ENCODE measurements around the gene LPIN1.

Gene LPIN1, protein sequence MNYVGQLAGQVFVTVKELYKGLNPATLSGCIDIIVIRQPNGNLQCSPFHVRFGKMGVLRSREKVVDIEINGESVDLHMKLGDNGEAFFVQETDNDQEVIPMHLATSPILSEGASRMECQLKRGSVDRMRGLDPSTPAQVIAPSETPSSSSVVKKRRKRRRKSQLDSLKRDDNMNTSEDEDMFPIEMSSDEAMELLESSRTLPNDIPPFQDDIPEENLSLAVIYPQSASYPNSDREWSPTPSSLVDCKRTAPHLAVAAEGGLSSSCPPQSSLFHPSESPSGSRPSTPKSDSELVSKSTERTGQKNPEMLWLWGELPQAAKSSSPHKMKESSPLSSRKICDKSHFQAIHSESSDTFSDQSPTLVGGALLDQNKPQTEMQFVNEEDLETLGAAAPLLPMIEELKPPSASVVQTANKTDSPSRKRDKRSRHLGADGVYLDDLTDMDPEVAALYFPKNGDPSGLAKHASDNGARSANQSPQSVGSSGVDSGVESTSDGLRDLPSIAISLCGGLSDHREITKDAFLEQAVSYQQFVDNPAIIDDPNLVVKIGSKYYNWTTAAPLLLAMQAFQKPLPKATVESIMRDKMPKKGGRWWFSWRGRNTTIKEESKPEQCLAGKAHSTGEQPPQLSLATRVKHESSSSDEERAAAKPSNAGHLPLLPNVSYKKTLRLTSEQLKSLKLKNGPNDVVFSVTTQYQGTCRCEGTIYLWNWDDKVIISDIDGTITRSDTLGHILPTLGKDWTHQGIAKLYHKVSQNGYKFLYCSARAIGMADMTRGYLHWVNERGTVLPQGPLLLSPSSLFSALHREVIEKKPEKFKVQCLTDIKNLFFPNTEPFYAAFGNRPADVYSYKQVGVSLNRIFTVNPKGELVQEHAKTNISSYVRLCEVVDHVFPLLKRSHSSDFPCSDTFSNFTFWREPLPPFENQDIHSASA

DNA sequence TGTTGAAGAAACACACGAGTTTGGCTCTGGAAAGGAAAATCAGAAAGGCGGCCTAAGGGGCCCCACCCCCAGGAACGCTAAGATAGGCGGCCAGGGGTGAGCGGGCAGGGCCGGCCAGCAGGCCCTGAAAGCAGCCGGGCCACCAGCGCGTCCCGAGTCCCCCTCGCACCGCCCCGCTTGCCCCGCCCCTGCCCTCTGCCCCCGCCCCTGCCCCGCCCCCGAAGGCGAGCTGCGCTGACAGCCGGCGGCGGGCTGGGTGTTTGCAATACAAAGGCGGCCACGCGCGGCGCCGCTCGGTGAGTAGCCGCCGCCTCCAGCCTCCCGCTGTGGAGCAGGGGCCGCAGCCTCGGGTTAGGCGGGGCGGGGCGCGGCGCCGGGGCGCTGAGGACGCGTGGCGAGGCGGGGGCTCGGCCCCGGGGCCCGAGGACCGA, at the start of gene LPIN1:
Gene LPIN1, plus strand, starts transcription at position 257 of the 431 bp plus-strand sequence. CDS start 18,910 bp downstream, outside the sequence.
- peak; percentile 87 for DNase-seq (ENCODE audit: low spot score)

DNA sequence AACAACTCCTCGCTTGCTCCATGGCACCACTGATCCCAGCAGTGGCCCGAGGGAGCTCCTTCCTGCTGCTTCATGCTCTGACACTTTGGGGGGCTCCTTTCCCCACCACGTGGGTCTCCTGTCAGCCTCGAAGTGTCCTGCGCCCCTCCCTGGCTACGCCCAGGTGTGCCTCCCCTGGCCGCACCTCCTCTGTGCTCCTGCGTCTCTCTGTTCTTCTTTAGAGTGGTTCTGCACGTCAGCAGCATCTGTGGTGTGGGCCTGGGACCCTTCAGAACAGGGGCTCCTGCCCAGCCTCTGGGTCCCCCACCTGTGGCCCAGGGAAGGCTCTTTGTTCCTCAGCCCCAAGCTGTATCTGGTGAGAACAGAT, 49.7 kb upstream of the LPIN1 start:
- no peak for DNase-seq (ENCODE audit: low spot score)

DNA sequence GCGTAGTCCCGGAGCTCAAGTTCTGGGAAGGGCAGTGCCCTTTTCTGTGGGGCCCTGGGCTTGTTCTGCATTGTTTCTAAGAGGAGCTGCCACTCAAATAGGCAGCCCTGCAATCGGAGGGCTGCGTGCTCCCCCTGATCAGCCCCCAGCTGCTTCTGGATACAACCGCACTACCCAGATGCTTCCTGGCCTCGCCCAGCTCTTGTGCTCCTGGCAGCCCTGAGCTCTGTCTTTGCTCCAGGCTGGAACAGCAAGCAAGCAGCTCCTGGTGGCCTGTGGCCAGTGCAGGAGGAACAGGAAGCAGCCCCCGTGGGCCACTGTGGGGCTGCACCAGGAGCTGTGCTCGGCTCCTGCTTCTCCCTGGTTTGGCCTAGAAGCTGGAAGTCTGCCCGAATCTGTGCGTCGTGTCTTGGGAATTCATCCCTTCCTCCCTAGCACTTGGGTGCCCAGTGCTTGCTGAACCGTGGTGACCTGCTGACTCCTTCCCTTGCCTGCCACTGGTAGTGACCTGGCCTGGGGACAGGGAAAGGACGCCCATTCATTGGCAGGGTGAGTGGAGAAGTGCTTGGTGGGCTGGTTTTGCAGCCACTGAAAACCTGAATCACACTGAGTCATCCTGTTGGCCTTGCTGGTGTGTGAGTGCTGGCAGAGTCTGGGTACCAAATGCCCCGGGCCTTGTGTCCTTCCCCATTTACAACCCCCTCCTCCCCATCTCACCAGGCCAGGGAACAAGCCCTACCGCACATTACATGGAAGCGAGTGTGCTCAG, 49.1 kb upstream of the LPIN1 start:
- no peak for DNase-seq (ENCODE audit: low spot score)

DNA sequence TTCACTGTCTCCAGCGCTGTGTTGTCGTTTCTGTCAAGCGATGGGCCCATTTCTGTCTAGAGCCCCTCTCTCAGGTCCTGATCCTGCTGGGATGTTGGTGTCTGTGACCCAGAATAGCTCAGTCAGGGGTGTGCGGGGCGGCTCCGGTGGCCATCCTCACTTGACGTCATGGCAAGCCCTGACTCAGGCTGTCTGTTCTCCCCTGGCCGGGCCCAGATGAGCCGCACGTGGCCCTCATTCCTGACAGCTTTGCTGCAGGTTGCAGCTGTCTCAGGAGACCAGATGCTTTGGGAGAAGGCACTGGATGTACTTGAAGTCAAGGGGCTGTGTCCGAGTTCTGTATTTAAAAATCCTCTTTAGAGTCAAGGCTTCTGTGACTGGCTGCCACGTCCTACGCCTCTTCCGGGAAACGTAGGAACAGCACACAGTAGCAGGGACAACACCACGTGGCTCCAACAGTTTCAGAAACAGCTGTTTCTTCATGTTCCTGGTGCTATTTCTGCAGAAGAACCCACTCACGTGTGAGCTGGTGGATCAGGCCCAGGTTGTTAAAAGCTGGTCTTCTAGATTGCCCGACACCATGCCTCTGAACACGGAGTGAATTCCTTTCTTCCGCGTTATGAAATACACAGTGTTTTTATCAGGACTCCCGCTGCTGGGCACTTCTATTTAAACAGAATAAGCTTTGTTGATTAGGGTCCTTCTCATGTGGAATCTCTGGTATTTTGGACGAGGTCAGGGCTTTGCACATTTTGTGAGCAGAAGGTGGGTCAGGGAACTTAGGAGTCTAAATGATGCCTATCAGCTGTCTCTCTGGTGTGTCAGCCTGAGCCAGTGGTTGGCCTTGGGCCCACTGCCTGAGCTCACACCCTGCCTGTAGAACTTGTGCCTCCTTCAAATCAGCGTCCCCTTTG, 48.2 kb upstream of the LPIN1 start:
- no peak for DNase-seq (ENCODE audit: low spot score)

DNA sequence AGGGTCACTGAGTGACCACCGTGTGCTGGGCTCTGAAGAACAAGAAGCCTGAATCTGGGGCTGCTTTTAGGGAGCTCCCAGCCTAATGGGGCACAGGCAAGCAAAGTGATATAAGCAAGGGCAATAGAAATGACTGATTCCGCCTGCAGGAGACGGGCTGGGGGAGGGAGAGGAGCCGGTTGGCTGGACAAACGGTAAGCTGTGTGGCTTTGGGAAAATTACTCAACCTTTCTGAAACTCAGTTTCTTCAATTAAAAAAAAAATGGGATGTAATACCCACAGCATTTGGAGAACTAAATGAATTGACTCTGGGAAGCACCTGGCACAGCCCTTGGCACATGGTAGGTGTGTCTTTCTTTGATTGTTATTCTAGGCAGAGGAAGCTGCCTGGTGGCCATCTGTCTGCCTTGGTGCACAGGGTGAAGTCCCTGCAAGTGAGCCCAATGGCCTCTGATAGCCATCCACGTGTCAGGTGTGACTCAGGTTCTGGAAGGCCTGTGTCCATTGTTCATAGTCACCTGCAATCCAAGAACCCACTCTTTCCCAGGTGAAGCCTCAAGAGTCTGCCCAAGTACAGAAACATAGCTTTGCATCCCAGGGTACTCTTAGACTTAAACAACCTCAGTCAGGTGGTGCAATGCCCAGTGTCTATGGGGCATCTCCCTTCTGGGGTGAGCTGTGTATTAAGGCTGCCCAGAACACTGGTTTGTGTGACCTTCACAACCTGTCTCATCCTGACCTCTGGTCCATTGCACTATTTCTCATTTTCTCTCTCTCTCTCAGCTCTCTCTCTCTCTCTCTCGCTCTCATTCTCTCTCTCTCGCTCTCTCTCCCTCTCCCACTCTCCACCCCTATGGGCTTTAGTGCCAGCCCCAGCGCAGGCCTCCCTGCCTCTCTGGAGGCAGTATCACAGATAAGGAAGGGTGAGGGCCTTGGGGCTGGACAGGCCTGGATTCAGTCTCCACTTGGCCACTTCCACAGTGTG, 46.5 kb upstream of the LPIN1 start:
- DNase-seq (ENCODE audit: low spot score), result no peak

DNA sequence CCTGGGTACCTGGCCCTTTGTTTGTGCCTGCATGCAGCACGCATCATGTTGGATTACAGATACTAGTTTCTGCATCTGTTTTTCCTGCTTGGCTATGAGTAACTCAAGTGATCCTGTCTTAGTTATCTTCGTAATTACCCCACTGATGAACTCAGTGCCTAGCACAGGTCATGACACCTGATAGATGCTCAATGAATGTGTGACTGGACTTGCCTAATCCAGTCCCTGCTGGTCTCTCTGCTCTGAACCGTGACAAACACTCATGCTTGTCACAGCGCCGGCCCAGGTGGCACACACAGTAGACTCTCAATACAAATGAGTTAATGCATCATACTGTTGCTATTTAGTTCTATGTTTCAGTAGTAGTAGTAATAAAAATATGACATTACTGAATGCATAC, 45.2 kb upstream of the LPIN1 start:
- no peak for DNase-seq (ENCODE audit: low spot score)

DNA sequence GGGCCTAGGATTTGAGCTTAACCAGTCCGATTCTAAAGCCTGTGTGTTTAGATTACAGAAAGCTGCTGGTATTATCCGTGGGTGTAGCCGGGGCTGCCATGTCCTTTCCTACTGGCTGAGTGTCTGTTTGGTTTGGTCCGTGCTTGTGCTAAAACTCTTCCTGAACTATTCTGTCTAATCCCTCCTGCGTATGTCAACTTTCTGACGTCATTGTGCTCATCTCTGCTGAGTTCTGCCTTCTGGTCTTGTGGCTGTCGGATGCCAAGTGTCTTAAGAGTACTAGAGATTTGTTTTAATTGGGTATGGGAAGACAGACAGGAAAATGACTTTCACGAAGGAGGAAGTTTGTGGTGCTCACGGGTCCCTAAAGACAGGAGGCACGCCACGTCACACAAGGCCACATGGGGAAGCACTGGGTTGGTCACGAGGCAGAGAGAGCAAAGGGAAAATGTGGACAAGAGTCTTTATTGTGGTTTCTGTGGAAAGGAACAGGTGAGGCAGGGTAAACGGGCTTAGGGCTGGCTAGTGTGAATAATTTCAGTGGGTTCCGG, 44.6 kb upstream of the LPIN1 start:
- peak; percentile 6 for DNase-seq (ENCODE audit: low spot score)

DNA sequence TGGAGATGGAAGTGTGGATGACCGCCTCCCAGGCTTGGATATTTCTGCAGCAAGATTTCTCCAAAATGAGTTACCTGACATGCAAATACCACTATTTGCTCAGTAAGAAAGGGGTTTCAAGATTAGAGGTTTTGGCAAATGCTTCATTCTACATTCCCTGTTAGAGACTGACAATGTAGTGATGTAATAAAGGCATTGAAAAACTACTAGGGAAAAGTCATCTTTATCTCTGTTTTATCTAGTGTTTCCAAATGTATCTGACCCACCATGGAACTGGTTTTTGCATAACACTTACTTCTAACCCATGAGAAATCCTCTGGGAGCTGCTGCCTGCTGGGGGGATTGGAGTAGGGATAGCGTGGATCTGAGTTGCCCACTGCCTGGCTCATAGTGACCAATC, 43.5 kb upstream of the LPIN1 start:
- no peak for DNase-seq (ENCODE audit: low spot score)

DNA sequence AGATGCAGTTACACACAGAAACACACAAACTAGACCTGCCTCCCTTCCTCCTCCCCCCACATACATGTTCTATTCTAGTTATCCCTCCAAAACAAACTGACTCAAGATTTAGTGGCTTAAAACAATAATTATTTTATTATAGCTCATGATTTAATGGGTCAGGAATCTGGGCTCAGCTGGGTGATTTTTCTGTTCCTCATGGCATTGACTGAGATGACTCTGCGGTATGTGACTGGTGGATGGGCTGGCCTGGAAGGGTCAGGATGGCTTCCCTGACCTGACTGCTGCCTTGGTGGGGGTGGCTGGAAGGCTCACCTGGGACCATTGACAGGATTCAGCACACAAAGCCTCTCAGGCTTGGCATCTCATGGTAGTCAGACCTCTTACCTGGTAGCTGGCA, 42.7 kb upstream of the LPIN1 start:
- DNase-seq (ENCODE audit: low spot score), result no peak

DNA sequence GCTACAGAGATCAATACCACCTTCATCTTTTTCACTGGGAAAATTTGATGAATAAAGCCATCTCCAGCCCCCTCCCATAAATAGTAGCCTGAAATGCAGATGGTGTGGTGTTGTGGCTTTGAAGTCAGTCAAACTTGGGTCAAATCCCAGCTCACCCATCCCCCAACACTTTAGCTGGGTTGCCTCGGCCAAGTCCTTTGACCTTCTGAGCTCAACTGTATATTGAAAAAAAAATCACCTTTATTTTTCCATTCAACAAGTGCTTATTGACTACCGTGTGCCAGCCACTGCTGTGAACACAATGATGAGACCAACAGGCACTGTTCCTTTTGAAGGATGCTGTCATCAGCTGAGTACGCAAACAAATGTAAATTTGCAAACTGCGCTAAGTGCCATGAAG, 41.4 kb upstream of the LPIN1 start:
- DNase-seq (ENCODE audit: low spot score), result no peak

DNA sequence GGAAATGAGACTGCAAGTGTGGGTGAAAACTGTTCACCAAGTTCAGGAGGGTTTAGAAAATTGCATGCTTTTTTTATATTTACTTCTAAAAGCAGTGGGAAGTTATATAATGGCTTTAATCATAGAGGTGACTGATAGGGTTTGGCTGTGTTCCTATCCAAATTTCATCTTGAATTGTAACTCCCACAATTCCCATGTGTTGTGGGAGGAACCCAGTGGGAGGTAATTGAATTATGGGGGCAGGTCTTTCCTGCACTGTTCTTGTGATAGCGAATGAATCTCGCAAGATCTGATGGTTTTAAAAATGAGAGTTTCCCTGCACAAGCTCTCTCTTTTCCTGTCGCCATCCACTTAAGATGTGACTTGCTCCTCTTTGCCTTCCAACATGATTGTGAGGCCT, 40.7 kb upstream of the LPIN1 start:
- no peak for DNase-seq (ENCODE audit: low spot score)

DNA sequence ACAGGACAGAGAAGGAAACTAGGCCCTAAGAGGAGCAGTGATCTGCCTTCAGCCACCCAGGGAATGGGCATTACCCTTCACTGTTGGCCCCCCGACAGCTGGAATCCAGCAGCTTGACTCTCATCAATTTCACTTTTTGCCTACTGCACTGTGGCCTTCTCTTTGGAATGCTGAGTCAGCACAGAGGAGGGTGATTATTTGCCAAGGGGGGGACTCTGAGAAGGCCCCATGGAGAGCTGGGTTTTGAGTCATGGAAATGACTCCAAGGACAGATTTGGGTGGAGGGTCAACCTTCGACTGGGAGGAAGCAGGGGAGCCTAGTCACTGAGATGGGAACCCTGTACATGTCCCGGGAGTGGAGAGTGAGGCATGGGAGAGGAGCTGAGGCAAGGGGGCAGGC, 38.3 kb upstream of the LPIN1 start:
- no peak for DNase-seq (ENCODE audit: low spot score)

DNA sequence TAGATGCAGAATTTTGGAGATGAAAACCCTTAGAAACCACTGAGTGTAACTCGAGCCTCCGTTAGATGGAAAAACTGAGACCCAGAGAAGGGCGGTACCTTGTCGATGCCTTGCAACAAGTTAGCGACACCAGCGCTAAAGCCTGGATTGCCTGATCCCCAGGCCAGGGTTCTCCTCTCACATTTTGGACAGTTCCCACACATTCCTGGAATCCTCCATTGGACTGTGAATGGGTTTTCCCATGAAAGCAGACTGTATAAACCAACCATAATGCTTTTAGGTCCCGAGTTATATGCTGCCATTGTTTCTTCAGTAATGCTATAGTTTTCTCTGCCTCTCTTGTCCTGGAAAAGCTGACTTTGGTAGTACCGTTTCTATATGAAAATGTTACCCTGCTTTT, 37.1 kb upstream of the LPIN1 start:
- no peak for DNase-seq (ENCODE audit: low spot score)

DNA sequence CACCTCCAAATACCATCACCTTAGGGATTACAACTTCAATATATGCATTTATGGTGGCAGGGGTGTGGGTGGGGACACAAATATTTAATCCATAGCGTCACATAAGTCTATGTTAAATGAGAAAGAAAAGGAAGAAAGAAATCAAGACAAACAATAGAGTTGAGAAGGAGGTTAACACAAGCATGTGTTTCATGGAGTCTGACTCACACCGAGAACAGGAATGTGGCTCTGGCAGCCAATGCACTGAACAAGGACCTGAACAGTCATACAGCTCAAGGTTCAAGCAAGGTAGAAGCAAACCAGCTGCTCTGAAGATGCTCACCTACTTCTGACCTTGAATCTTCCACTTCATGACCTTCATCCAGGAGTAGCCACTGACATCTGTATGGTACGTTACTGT, 36.2 kb upstream of the LPIN1 start:
- no peak for DNase-seq (ENCODE audit: low spot score)

DNA sequence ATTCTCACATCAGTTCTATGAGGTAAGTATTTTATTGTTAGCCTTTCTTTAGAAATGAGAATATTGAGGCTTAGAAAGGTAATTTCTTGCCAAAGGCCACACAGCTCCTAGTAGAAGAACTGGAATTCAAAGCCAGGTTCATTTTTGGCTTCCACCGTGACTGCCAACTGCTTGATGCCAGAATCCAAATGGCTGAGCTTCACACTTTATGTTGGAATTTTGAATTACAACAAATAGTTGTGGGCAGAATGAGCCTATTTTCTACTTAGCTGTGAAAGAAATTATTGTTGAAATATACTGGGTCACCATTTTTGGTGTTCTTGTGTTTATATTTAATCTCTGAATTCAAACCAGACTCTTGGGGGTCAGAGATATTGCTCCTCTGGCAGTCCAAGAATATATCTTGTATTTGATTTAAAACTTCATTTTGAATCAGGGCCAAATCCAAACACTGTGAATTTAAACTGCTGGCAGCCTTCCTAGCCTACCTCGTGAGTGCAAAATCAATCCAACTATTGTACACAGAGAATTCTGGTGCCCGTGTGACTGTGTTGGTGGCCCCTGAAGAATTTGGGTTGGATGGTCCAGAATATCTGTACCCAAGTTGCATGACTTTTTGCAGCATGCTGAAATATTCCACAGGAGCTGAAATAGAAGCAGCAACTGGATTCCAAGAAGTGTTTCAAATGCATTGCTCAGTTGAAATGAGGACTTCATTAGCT, 35.6 kb upstream of the LPIN1 start:
- DNase-seq (ENCODE audit: low spot score), result no peak

DNA sequence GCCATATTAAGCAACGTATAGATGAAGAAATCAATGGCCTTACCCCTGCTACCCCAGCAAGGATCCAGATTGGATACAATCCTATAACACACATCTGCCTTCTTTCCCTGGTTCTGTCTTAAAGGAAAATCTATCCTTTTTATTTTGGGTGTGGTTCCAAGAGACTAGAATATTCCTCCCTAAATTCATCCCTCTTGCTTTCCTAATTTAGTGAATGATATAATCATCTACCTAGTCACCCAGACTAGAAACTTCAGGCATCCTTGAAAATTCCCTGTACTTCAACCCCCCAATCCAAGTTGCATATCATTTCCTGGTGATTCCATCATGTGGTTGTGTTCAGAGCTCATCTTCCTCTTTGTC, 35.1 kb upstream of the LPIN1 start:
- DNase-seq (ENCODE audit: low spot score), result no peak

DNA sequence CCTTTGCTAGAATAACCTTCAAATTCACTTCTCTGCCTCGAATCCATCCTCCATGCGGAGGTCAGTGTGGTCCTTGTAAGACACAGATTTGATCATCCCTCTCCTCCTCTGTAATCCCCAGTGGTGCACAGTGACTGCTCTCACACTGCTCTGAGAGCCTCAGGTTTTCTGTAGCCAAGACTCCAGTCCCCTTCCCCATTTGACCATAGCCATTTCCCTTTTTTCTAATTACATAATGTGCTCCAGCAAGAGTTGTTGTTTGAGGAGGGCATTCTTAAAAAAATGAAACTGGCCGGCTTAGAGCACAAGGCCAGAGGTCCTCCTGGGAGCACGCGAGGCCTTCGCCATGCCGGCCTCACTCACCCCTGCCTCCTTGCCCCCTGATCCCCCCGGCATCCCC, 34.7 kb upstream of the LPIN1 start:
- DNase-seq (ENCODE audit: low spot score), result no peak

DNA sequence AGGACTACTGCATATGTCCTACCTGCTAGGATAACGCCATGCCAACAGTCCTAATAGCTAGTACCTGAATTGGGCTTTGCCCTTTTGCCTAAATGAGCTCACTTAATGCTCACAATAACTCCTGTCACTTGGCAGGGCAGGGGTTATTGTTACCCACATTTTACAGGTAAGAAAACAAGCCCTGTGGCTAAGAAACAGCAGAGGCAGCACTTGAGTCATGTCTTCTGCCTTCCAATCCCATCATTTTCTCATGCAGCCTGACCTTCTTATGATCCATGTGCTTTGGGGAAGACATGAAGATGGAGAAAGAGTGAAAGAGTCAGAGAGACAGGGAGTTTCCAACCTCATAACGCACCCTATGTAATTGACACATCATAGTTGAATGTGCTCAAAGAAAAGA, 33.6 kb upstream of the LPIN1 start:
- DNase-seq (ENCODE audit: low spot score), result no peak

DNA sequence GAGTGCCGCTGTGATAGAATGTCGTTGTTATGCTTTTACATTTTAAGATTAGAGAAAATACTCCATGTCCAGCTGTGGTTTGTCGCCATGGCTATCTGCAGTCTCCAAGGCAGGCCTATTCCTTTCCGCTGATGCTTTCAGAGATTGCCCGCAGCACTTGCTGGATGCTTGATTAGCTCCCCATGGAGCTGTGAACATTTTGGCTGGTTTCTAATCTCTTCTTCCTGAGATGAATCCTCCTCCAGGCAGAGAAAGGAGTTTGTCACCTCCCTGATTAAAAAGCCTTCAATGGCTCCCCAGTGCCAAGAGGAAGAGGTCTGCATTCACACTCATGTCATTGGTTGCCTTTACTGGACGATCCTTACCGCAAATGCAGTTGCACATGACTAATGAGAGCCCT, 32.6 kb upstream of the LPIN1 start:
- DNase-seq (ENCODE audit: low spot score), result no peak
